ENCODE measurements around the gene GATB. TPM values are rescaled to one million over a fixed set of nuclear protein-coding genes. Genes with fewer than 3 reads are reported as not detected.

GATB gene
- total RNA-seq, 4 donors from 2014 or later: 18.7 to 34.0 (median 27.6) TPM

- no peak for ATAC-seq
- no peak for TF ChIP-seq CTCF (IDR thresholded peaks at IDR 0.05 in 4 of 5, conservative IDR thresholded peaks at IDR 0.05 in 1 of 5)
- no peak for TF ChIP-seq POLR2A (IDR thresholded peaks at IDR 0.05)
- no peaks in the 10 kb centered on the region for H3K27me3 ChIP-seq
- peaks cover 25 to 33% of the 10 kb centered on the region in 2 donors for H3K4me1 ChIP-seq
- in situ Hi-C loops (cut with MboI; ENCODE audit: low sequenced_read_pairs in 4 of 4) (no loop called here), intact Hi-C loops (cut with DNase I; ENCODE audit: low total_unique reads) (no loop called here)
- H3K4me3 ChIP-seq: no peak overlapping the region
- H3K36me3 ChIP-seq: no peaks in the 10 kb centered on the region
- no peaks in the 10 kb centered on the region for H3K9me3 ChIP-seq
- no peak overlapping the region for H3K27ac ChIP-seq
- no peak for DNase-seq
Observed at GRCh38 chr4:151649479-151649878, 111.3 kb downstream of the GATB start.

GRCh38 chr4:151646322-151646721 lies 114.5 kb downstream of the GATB start:
- Histone ChIP-seq H3K4me3 (no peak overlapping the region), H3K27ac (peak overlapping the region in 1 of 4 donors; percentile 11), H3K36me3 (no peaks in the 10 kb centered on the region), H3K4me1 (peaks cover 10 to 16% of the 10 kb centered on the region in 2 donors), H3K27me3 (no peaks in the 10 kb centered on the region), H3K9me3 (no peaks in the 10 kb centered on the region)
- ATAC-seq: no peak
- DNase-seq: no peak
- in situ Hi-C loops (cut with MboI; ENCODE audit: low sequenced_read_pairs in 4 of 4) (no loop called here), intact Hi-C loops (cut with DNase I; ENCODE audit: low total_unique reads) (no loop called here)
- TF ChIP-seq POLR2A (IDR thresholded peaks at IDR 0.05): no peak
- TF ChIP-seq CTCF (IDR thresholded peaks at IDR 0.05 in 4 of 5, conservative IDR thresholded peaks at IDR 0.05 in 1 of 5): no peak

GRCh38 chr4:151644622-151645021 lies 116.2 kb downstream of the GATB start:
- Histone ChIP-seq H3K27me3 (no peaks in the 10 kb centered on the region), H3K36me3 (no peaks in the 10 kb centered on the region), H3K9me3 (no peaks in the 10 kb centered on the region), H3K27ac (no peak overlapping the region), H3K4me3 (no peak overlapping the region), H3K4me1 (peaks cover 19 to 20% of the 10 kb centered on the region in 2 donors)
- no peak for TF ChIP-seq POLR2A (IDR thresholded peaks at IDR 0.05)
- peak; percentile 13 to 51 (median 34) for TF ChIP-seq CTCF (IDR thresholded peaks at IDR 0.05 in 4 of 5, conservative IDR thresholded peaks at IDR 0.05 in 1 of 5)
- ATAC-seq: no peak
- DNase-seq: no peak
- intact Hi-C loops (cut with DNase I; ENCODE audit: low total_unique reads) (loop anchor here (5.0 kb wide), 1 partner anchor 237 kb away; the partner anchor contains the start of gene FHIP1A), in situ Hi-C loops (cut with MboI; ENCODE audit: low sequenced_read_pairs in 4 of 4) (no loop called here)

- no peak for DNase-seq
- H3K27ac ChIP-seq: no peak overlapping the region
- H3K4me1 ChIP-seq: peaks cover 19 to 20% of the 10 kb centered on the region in 2 donors
- no peak for TF ChIP-seq CTCF (IDR thresholded peaks at IDR 0.05 in 4 of 5, conservative IDR thresholded peaks at IDR 0.05 in 1 of 5)
- TF ChIP-seq POLR2A (IDR thresholded peaks at IDR 0.05): no peak
- H3K4me3 ChIP-seq: no peak overlapping the region
- in situ Hi-C loops (cut with MboI; ENCODE audit: low sequenced_read_pairs in 4 of 4) (no loop called here), intact Hi-C loops (cut with DNase I; ENCODE audit: low total_unique reads) (loop anchor here (5.0 kb wide), 1 partner anchor 236 kb away; the partner anchor contains the start of gene FHIP1A)
- H3K27me3 ChIP-seq: no peaks in the 10 kb centered on the region
- no peaks in the 10 kb centered on the region for H3K36me3 ChIP-seq
- no peak for ATAC-seq
- H3K9me3 ChIP-seq: no peaks in the 10 kb centered on the region
Observed at GRCh38 chr4:151643564-151643963, 117.2 kb downstream of the GATB start.

- peaks cover 19 to 21% of the 10 kb centered on the region in 2 donors for H3K4me1 ChIP-seq
- no peaks in the 10 kb centered on the region for H3K27me3 ChIP-seq
- intact Hi-C loops (cut with DNase I; ENCODE audit: low total_unique reads): loop anchor here (1.0 to 5.0 kb wide), 2 partner anchors 49 to 235 kb away; partner anchors contain the start of gene FHIP1A
- H3K4me3 ChIP-seq: no peak overlapping the region
- in situ Hi-C loops (cut with MboI; ENCODE audit: low sequenced_read_pairs in 4 of 4): no loop called here
- no peaks in the 10 kb centered on the region for H3K9me3 ChIP-seq
- TF ChIP-seq POLR2A (IDR thresholded peaks at IDR 0.05) (no peak), CTCF (IDR thresholded peaks at IDR 0.05 in 4 of 5, conservative IDR thresholded peaks at IDR 0.05 in 1 of 5) (no peak)
- H3K36me3 ChIP-seq: no peaks in the 10 kb centered on the region
- H3K27ac ChIP-seq: peak overlapping the region; percentile 61 to 83 (median 75)
- ATAC-seq: peak; percentile 29 to 68
- DNase-seq: no peak
Observed at GRCh38 chr4:151641983-151642382, 118.8 kb downstream of the GATB start.

Measured in gastrocnemius medialis (tissue), 4 donors.